Left lung (tissue), 10 donors: ENCODE results near the gene ACBD5. TPM values are rescaled to one million over a fixed set of nuclear protein-coding genes. Genes with fewer than 3 reads are reported as not detected.
"Not testable (repeated sequence)": the region's sequence is repeated elsewhere in the genome, so short reads cannot be mapped to it uniquely, and the experiment has no call there.

ENCODE experiments used
- ATAC-seq: fragments of 200-7000 bp; cut with Tn5 transposase; one replicate; pipeline ENCODE4 v1.9.1; 2020; ENCODE audit warnings: moderate library complexity
- DNase-seq, 4 donors: peaks; one replicate each; pipeline ENCODE4 v3.0.0-alpha.2; 2013 to 2020
- H3K27ac ChIP-seq, 2 donors: fragments of 200-600 bp; sonication (generic) in 1 of 2; one replicate each; pipeline versions ENCODE4 v1.5.0 to v1.8.0; 2020 to 2021
- H3K27me3 ChIP-seq, 2 donors: fragments of 200-600 bp; sonication (generic) in 1 of 2; one replicate each; pipeline versions ENCODE4 v1.5.0 to v1.8.0; 2020 to 2021
- H3K36me3 ChIP-seq, 2 donors: fragments of 200-600 bp; sonication (generic) in 1 of 2; one replicate each; pipeline versions ENCODE4 v1.5.0 to v1.8.0; 2020 to 2021
- H3K4me1 ChIP-seq, 2 donors: fragments of 200-600 bp; one replicate each; pipeline ENCODE4 v1.8.0; 2021
- H3K4me3 ChIP-seq, 2 donors: fragments of 200-600 bp; sonication (generic) in 1 of 2; one replicate each; pipeline versions ENCODE4 v1.5.0 to v1.8.0; 2020 to 2021; ENCODE audit warnings: mild to moderate bottlenecking in 1 of 2
- H3K9me3 ChIP-seq, 2 donors: fragments of 200-600 bp; sonication (generic) in 1 of 2; one replicate each; pipeline versions ENCODE4 v1.5.0 to v1.8.0; 2020 to 2021
- intact Hi-C, 2 donors: fragments of 100-400 bp; cut with DNase I; formaldehyde crosslinking; loops; one replicate each; pipeline versions ENCODE4 v1.11.2 to v1.14.2; 2022
- polyA plus RNA-seq, 6 donors: library from polyadenylated mRNA; unstranded; fragments of 120-200 nt; gene quantifications; one replicate each; pipeline ENCODE4 v1.2.1, GENCODE V29; 2013; ENCODE audit not compliant: insufficient read length in 6 of 6
- total RNA-seq, 2 donors: library from RNA; stranded (reverse); fragmentation: NEBNext Ultra II Directional; extraction: Animal tissue kit (Norgen Biotek cat#: 25700); gene quantifications; one replicate each; pipeline ENCODE4 v1.2.1, GENCODE V29; 2021
- TF ChIP-seq, protein P1 (sequence below), 2 donors: fragments of 200-600 bp; sonication (generic) in 1 of 2; IDR thresholded peaks; one replicate each; pipeline versions ENCODE4 v1.5.0 to v1.8.0; 2021; ENCODE audit warnings: antibody characterized with exemption in 2 of 2
- donor health status: DM: no; HTN: yes; CAD: no.
- donor health status: DM: no; HTN: no; CAD: no.

ACBD5 gene
- total and polyA plus RNA-seq, 8 donors: 22.7 to 26.3 (median 24.5) TPM

- intact Hi-C loops: no loop called here
- H3K4me3 ChIP-seq: peak overlapping the region; percentile 60 to 73
- ATAC-seq (peak; percentile 21), DNase-seq (peak; percentile 29 to 80 (median 36))
- H3K4me1 ChIP-seq: peaks cover 3 to 36% of the 10 kb centered on the region in 2 donors
- H3K27me3 ChIP-seq: no peaks in the 10 kb centered on the region
- TF ChIP-seq, protein P1, sequence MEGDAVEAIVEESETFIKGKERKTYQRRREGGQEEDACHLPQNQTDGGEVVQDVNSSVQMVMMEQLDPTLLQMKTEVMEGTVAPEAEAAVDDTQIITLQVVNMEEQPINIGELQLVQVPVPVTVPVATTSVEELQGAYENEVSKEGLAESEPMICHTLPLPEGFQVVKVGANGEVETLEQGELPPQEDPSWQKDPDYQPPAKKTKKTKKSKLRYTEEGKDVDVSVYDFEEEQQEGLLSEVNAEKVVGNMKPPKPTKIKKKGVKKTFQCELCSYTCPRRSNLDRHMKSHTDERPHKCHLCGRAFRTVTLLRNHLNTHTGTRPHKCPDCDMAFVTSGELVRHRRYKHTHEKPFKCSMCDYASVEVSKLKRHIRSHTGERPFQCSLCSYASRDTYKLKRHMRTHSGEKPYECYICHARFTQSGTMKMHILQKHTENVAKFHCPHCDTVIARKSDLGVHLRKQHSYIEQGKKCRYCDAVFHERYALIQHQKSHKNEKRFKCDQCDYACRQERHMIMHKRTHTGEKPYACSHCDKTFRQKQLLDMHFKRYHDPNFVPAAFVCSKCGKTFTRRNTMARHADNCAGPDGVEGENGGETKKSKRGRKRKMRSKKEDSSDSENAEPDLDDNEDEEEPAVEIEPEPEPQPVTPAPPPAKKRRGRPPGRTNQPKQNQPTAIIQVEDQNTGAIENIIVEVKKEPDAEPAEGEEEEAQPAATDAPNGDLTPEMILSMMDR (IDR thresholded peaks at IDR 0.05): no peak
- peak overlapping the region; percentile 97 to 98 for H3K27ac ChIP-seq
- no peaks in the 10 kb centered on the region for H3K9me3 ChIP-seq
- no peaks in the 10 kb centered on the region for H3K36me3 ChIP-seq
Measured at GRCh38 chr10:27241010-27241651, 534 bp upstream of the ACBD5 start.

DNA sequence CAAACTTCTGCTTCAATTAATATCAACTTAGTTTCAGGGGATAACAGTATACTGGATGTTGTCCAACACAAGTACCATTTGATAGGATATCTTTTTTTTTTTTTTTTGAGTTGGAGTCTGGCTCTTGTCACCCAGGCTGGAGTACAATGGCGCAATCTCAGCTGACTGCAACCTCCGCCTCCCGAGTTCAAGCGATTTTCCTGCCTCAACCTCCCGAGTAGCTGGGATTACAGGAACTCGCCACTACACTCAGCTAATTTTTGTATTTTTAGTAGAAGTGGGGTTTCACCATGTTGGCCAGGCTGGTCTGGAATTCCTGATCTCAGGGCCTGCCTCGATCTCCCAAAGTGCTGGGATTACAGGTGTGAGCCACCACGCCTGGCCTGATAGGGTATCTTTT, 3.1 kb downstream of the ACBD5 start:
- H3K36me3 ChIP-seq, ATAC-seq, intact Hi-C loops, H3K27ac ChIP-seq, H3K4me3 ChIP-seq, H3K9me3 ChIP-seq, DNase-seq, H3K27me3 ChIP-seq: not testable (repeated sequence)
- H3K4me1 ChIP-seq: peaks cover 3 to 24% of the 10 kb centered on the region in 2 donors

- H3K36me3 ChIP-seq: peaks cover 0 to 12% of the 10 kb centered on the region in 2 donors
- DNase-seq, H3K9me3 ChIP-seq, H3K4me3 ChIP-seq, H3K27me3 ChIP-seq, H3K27ac ChIP-seq, ATAC-seq, intact Hi-C loops: not testable (repeated sequence)
- peaks cover 3 to 24% of the 10 kb centered on the region in 2 donors for H3K4me1 ChIP-seq
Measured at GRCh38 chr10:27236589-27237128, 3.9 kb downstream of the ACBD5 start.

DNA sequence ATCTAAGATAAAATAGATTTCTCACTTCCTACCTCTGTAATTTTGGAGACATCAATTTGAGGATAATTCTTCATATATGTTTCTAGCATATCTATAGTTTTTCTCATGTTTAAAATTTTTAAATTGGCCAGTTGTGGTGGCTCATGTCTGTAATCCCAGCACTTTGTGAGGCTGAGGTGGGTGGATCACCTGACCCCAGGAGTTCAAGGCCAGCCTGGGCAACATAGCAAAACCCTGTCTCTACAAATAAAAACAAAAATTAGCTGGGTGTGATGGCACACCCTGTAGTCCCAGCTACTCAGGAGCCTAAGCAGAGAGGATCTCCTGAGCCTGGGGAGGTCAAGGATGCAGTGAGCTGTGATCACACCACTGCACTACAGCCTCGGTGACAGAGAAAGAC, 4.9 kb downstream of the ACBD5 start:
- Histone ChIP-seq H3K36me3 (peaks cover 0 to 22% of the 10 kb centered on the region in 2 donors), H3K27ac (no peak overlapping the region), H3K9me3 (no peaks in the 10 kb centered on the region), H3K4me3 (no peak overlapping the region), H3K27me3 (no peaks in the 10 kb centered on the region), H3K4me1 (peaks cover 3 to 24% of the 10 kb centered on the region in 2 donors)
- ATAC-seq: no peak
- no peak for DNase-seq
- TF ChIP-seq, protein P1 (IDR thresholded peaks at IDR 0.05): no peak
- intact Hi-C loops: no loop called here

GRCh38 chr10:27230022-27230421, 10.6 kb downstream of the ACBD5 start:
- H3K4me1 ChIP-seq: no peaks in the 10 kb centered on the region
- TF ChIP-seq, protein P1 (IDR thresholded peaks at IDR 0.05): no peak
- ATAC-seq (no peak), DNase-seq (no peak)
- H3K27me3 ChIP-seq: no peaks in the 10 kb centered on the region
- H3K4me3 ChIP-seq: no peak overlapping the region
- intact Hi-C loops: no loop called here
- H3K36me3 ChIP-seq: peaks cover 0 to 55% of the 10 kb centered on the region in 2 donors
- no peak overlapping the region for H3K27ac ChIP-seq
- H3K9me3 ChIP-seq: no peaks in the 10 kb centered on the region

- H3K4me3 ChIP-seq: no peak overlapping the region
- H3K4me1 ChIP-seq: no peaks in the 10 kb centered on the region
- DNase-seq (no peak), ATAC-seq (no peak)
- H3K9me3 ChIP-seq: no peaks in the 10 kb centered on the region
- intact Hi-C loops: no loop called here
- TF ChIP-seq, protein P1 (IDR thresholded peaks at IDR 0.05): no peak
- H3K27ac ChIP-seq: no peak overlapping the region
- H3K27me3 ChIP-seq: no peaks in the 10 kb centered on the region
- peaks cover 0 to 63% of the 10 kb centered on the region in 2 donors for H3K36me3 ChIP-seq
Measured at GRCh38 chr10:27225642-27226257, 14.8 kb downstream of the ACBD5 start.
